ENCODE data around the gene USP48.
"Not testable (repeated sequence)": the region's sequence is repeated elsewhere in the genome, so short reads cannot be mapped to it uniquely, and the experiment has no call there.

The USP48 gene, protein sequence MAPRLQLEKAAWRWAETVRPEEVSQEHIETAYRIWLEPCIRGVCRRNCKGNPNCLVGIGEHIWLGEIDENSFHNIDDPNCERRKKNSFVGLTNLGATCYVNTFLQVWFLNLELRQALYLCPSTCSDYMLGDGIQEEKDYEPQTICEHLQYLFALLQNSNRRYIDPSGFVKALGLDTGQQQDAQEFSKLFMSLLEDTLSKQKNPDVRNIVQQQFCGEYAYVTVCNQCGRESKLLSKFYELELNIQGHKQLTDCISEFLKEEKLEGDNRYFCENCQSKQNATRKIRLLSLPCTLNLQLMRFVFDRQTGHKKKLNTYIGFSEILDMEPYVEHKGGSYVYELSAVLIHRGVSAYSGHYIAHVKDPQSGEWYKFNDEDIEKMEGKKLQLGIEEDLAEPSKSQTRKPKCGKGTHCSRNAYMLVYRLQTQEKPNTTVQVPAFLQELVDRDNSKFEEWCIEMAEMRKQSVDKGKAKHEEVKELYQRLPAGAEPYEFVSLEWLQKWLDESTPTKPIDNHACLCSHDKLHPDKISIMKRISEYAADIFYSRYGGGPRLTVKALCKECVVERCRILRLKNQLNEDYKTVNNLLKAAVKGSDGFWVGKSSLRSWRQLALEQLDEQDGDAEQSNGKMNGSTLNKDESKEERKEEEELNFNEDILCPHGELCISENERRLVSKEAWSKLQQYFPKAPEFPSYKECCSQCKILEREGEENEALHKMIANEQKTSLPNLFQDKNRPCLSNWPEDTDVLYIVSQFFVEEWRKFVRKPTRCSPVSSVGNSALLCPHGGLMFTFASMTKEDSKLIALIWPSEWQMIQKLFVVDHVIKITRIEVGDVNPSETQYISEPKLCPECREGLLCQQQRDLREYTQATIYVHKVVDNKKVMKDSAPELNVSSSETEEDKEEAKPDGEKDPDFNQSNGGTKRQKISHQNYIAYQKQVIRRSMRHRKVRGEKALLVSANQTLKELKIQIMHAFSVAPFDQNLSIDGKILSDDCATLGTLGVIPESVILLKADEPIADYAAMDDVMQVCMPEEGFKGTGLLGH

DNA sequence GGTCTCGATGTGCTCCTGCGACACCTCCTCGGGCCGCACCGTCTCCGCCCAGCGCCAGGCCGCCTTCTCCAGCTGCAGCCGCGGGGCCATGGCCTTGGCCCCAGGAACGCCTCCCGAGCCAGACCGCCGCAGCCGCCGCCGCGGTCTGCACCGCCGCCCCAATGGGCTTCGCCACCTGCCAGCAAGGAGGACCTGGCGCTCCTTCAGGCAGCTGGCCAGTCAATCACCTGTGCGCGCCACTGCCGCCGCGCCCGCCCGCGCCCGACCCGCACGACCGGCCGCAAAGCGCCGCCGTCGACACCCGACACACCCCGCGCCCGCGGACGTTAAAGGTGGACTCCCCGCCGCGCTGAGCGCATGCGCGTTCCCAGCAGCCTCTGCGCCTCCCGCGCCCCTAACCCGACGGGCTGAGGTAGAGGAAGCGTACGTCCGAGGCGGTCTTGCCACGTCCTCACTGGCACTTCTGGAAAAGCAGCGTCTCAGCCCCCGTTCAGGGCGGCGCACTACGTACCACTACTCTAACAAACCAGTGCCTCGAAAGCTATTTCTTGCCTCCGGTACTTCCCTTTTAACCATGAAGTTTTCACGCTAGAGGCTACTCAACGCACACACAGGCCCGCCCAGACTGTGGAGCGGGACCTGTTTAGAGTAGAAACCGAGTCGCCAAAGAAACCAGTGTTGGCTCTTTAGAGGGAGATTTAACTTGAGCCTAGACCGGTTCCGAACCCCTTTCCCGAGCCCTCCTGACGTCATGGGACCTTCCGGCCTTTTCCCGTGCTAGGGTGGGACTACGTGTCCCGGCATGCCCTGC lies at the start of gene USP48:
Gene USP48, minus strand, starts transcription at position 282 of the 811 bp plus-strand sequence. Its CDS starts 192 bp downstream, at position 90.
- peak; percentile 94 to 97 for DNase-seq (ENCODE audit: low read depth in 2 of 2)

DNA sequence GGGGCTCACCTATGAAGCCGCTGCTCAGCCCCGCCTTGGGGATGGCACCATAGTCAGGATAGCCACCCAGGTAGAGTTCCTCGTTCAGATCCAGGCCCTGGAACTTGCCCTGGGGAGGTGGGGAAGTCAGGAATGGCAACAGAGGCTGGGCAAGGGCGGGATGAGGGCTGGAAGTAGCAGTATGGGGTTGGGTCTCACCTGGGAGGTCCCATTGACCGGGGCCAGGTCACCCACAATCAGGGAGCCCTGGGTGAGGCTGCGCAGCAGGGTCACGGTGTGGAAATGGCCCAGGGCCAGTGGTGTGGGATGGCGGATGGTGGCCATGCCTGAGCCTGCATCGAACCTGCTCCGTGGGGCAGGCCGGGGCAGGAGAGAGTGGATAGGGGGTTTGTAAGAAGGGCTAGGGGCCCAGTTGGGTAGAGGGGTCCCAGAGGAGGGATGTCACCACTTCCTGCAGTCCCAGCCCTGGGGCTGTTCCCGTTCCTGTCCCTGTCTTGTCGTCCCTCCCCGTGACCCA lies 48.6 kb upstream of the USP48 start:
- DNase-seq (ENCODE audit: low read depth in 2 of 2) = no peak

DNA sequence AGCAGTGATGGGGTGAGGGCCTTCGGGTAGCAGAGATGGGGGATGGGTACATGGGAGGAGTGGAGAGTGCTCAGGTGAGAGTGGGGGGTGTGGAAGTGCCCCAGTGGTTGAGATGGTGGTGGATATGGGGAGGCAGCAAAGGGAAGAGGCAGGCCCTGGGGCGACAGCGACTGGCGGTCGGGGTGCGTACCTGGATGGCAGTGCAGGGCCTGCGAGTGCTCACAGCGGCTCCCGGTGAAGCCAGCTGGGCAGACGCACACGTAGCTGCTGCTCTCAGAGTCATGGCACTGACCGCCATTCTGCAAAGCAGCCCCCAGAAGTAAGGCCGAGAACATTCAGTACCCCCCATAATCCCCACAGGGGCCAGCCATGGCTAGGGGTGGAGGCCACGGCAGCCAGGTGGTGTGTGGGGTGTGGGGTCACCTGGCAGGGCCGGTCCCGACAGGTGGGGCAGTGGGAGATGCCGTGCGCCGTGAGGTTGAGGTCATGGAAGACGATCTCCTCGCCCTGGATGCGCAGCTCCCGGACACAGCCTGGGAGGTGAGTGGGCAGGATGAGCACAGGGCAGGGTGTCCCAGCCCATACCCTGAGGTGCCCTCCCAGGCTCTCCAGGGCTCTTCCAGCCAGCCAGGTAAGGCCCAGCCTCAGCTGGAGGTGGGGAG lies 48.0 kb upstream of the USP48 start:
- no peak for DNase-seq (ENCODE audit: low read depth in 2 of 2)

DNA sequence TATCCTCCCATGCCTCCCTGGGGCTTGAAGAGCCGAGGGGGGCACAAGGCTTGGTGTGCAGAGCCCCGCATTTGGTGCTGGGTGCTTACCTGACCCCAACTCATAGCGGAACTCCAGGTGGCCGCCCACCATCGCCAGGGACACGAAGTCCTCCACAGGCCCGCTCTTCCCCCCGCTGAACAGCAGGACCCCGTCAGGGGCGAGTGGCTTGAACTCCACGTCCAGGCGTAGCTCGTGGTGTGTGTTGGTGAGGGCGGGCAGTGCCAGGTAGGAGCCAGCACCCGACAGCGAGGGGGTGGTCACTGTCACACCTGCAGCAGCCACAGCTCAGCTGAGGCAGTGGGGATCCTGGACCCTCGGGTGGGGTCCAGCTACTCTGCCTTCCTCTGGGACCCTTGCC lies 46.3 kb upstream of the USP48 start:
- DNase-seq (ENCODE audit: low read depth in 2 of 2) = no peak

DNA sequence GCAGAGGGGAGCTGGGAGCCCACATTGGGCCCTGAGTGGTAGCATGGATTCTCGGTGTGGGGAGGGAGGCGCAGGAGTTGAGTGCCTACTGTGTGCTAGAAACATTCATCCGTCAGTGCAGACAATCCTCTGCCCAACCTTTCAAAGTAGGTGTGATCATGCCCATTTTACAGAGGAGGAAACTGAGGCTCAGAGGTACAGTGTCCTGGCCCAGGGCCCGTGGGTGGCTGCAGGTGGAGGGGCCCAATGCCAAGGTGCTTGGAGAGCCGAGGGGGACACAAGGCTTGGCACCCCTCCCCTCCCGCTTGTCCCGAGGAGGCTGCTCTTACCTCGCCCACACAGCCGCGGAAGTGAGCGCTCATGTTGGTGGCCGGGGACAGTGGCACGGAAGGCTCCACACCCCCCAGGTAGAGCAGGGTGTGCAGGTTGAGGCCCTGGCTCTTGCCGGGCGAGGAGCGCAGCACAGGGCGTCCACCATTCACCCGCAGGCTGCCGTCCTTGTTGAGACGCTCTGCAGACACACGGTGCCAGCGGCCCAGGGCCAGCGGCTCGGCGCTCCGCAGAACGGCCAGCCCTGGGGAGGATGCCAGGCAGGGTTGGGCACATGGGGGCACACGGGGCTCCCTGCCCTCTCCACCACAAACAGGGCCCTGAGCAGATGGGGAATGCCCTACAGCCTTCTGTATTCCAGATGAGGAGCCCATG lies 45.7 kb upstream of the USP48 start:
- no peak for DNase-seq (ENCODE audit: low read depth in 2 of 2)

DNA sequence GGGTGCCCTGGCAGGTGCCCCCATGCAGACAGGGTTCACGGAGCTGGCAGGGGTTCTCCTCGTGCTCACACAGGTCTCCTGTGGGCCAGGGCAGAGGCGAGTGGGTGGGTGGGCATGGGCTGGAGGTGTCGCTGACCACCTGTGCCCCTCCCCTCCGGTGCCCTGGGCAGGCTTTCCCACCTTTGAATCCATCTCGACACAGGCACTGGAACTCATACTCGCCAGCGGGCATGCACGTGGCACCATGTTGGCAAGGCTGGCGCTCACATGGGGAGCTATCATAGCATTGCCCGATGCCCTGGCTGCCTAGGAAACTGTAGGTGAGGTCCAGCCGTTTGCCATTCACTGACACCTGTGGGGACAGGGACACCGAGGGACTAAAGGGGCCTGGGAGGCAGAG lies 45.1 kb upstream of the USP48 start:
- DNase-seq (ENCODE audit: low read depth in 2 of 2) = no peak

DNA sequence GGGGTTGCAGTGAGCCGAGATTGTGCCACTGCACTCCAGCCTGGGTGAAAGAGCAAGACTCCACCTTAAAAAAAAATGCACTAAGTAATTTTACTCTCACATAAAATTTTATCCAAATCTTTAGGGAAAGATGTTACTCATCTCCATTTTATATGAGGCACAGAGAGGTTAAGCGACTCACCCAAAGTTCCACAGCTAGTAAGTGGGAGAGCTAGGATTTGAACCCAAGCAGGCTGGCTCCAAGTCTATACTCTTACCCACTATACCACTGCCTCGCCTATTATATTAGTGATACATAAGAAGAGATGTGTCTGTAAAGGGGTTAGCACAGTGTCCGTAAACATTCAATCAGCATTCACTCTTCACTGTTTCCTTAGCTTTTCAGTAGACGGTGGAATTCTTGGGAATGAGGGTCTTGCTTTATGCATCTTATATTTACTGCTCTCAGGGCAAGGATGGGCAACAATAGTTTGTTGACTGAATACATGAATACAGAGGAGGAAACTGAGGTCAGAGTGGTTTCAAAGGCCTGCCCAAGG lies 44.3 kb upstream of the USP48 start:
- DNase-seq (ENCODE audit: low read depth in 2 of 2) = no peak

DNA sequence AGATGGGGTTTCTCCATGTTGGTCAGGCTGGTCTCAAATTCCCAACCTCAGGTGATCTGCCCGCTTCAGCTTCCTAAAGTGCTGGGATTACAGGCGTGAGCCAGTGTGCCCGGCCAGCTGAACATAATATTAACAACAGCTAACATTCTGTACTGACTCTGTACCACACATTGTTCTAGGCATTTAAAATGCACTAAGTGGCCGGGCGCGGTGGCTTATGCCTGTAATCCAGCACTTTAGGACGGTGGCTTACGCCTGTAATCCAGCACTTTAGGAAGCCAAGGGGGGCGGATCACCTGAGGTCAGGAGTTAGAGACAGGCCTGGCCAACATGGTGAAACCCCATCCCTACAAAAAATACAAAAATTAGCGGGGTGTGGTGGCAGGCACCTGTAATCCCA lies 43.7 kb upstream of the USP48 start:
- DNase-seq (ENCODE audit: low read depth in 2 of 2) = not testable (repeated sequence)

DNA sequence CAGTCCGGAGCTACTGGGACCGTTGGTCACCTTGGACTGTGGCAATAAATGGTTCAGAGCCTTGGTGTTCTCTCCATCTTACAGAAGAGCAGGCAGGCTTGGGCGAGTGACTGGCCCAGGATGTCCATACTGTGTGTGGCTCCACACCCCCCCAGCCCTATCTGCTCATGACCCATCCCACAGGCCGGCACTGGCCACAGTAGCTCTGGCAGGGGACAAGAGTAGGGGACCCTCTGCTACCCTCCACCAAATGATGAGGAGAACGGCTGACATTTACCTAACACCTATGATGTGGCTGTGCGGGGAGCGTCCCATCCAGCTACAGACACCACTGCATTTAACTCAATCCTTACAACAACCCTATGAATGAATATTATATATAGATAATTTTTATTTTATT lies 42.4 kb upstream of the USP48 start:
- DNase-seq (ENCODE audit: low read depth in 2 of 2) = no peak

DNA sequence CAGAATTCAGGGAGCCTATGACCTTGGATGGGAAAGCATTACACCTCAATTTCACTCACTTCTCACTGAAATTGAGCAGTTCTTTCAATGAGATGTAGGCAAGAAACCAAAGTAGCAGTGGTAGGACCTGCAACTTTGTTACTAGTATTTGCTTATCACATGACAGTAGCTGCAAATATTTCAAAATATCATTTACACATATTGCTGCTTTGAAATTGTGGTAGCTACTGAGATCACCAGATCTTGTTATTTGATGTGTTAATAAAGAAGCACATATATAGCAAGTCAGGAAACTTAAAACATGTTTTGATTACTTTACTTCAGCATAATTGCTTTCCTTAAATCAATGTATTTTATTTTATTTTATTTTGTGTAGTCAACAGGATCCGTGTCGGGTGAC lies 42.0 kb upstream of the USP48 start:
- no peak for DNase-seq (ENCODE audit: low read depth in 2 of 2)

DNA sequence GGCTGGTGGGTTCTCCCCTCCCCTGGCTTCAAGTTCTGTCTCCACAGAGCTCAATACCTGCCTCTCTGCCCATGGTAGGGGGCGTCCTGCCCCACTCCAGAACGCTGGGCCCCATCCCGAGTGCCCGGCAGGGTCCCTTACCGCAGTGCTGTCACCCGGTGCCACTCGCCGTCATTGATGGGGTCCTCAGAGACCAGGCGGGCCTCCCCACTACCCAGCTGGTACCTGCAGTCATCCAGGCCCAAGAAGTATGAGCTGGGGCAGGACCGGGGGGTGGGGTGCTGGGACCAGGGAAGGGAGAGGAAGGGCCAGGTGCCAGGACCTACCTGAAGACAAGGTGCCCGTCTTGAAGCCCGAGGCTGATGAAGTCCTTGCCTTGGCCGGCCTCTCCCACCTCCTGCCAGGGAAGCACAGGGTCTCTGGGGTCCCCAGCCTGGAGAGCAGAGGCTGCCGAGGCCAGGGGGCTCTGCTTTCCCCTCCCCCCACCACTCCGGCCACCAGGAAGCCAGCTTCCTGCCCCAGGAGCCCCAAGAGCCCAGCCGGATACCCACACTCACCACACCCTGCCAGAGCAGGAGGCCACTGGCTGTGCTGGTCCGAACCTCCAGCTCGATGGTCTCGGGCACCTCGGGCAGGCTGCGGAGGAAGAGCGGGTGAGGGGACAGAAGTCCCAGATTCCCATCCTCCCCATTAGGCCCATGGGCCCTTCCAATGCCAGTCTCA lies 41.2 kb upstream of the USP48 start:
- DNase-seq (ENCODE audit: low read depth in 2 of 2) = no peak

DNA sequence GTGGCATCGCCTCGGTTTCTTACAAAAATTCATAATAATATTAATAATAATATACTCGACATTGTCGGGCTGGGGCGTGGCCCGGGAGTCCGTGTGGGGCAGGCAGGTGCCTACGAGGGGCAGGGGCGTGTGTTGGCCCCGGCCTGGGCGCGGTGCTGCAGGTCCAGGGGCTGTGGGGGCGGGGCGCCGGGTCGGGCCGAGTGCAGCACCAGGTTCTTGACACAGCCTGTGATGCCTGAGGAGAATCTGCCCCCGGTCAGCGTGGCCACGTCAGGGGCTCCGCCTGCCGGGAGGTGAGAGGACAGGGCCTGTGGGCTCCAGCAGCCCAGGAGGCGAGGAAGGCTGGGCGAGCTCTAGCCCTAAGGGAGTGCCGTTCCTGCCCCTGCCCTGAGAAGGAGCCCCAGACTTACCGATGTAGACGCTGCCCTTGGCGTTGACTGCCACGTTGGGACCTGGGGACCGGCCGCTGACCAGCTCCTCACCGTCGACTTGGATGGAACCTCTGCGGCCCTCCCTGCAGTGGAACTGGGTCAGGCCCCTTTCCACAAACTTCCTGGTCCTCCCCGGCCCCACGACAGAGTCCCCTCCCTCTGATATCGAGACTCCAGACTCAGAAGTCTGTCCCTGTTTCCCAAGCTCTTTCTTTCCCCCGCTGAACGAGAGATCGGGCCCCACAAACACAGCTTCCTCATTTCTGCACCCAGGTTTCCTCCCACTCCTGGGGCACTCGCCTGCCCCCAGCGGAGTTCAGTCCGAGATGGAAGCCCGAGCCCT lies 40.4 kb upstream of the USP48 start:
- DNase-seq (ENCODE audit: low read depth in 2 of 2) = no peak

DNA sequence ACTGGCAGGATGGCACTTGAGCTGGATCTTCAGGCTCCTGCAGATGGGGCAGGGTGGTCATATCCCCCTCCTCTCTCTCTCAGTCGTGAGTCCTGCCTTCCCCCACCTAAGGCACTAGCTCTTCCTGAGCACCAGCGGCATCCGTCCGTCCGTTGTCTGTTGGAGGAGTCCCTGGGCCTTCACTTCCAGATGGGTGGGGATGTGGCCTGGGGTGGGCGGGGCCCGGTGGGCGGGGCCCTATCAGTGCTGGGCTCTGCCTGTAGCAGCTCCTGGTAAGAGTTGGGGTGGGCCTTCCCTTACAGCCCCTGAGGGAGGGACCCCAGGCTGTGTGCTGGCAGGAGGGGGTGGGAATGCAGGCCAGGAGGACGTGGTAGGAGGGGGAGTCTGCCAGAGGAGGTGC lies 39.4 kb upstream of the USP48 start:
- DNase-seq (ENCODE audit: low read depth in 2 of 2) = no peak

DNA sequence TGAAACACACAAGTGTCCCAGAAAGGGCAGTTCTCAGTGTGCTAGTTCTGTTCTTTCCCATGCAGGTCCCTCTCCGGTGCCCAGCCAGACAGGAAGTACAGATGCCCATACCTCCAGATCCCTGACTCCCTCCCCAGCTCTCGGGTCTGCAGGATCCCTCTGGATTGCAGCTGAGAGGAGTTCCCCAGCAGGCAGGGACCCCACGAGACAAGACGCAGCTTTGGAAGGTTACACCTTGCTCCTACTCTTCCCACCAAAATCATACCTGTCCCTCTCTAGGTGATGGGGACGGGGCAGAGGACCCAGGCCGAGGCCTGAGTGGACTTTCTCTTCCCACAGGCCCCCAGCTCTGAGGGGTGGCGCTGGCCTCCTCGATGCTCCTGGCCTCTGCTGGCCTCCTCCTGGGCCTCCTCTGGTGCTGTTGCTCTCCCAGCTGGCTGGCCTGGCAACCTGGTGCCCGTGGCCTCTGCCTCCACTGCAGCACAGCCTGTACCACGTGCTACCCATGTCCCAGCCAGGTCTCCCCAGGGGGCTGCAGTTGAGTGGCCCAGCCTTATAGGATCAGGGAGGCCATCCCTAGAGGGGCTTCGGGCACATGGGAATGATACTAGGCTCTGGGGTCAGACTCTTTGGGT lies 38.6 kb upstream of the USP48 start:
- no peak for DNase-seq (ENCODE audit: low read depth in 2 of 2)

DNA sequence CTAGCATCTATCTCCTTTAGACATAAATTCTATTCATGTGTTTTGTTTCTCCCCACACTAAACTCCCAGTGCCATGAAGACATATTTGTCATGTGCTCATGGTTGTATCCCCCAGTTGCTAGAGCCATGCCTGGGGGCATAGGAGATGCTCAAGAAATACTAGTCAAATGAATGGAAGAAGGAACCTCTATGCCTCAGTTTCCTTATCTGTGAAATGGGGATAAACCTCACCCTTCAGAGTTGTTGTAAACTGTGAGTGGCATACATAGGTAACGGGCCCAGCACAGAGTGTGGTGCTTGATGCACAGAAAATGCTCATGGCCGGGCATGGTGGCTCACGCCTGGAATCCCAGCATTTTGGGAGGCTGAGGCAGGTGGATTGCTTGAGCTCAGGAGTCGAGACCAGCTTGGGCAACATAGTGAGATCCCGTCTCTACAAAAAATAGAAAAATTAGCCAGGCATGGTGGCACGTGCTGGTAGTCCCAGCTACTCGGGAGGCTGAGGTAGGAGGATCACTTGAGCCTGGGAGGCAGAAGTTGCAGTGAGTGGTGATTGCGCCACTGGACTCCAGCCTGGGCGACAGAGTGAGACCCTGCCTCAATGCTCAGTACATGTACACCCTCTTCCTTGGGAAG lies 37.8 kb upstream of the USP48 start:
- no peak for DNase-seq (ENCODE audit: low read depth in 2 of 2)

DNA sequence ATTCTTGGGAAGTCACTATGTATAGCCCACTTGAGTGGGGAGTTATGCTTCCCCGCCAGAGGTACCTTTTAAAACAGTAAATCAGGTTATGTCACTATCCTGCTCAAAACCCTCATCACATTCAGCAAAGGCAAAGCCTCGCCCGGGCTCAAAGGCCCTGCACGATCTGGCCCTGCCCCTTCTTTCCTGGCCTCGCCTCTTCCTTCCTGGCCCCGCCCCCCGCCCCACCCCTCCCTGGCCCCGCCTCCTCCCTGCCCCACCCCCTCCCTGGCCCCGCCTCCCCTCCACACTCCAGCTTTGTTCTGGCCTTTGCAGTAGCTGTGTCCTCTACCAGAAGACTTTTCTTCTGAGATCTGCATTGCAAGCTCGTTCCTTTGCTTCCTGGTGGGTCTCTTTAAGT lies 35.7 kb upstream of the USP48 start:
- DNase-seq (ENCODE audit: low read depth in 2 of 2) = peak; percentile 20 to 21

DNA sequence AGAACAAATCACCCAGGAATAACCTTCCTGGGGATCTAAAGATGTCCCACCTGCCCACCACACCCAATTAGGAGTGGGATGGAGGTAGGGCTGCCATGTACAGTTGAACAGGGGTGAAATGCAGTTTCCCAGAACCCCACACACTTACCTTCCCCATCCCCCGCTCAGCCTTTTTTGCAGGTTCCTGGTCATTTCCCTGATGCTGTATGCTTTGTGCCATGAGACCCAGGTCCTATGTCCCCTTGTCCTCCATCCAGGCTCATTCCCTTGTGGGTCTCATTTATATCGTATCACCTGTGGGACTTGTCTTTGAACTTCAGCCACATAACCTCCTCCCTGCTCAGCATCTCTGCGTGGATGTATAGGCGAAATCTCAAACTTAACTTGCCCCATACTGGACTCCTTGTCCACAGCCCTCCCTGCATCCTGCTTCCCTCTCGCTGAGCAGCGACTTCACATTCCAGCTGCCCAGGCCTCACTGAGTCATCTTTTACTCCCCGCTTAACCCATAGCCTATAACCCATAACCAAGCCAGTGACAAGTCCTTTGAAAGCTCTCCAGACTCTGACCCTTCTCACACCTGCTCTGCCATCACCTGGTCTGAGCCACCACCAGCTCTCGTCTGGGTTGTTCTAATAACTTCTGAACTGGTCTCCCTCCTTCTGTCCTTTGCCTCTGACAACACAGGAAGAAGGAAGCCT lies 33.8 kb upstream of the USP48 start:
- no peak for DNase-seq (ENCODE audit: low read depth in 2 of 2)

Measured in stimulated activated CD8-positive, alpha-beta memory T cell treated with anti-CD3 and anti-CD28 coated beads, Interleukin-2, amount 100 ng/mL, for 48 hours (primary cell).